Glomerular visceral epithelial cell (primary cell): Measurements from ENCODE around the gene KRTAP4-5.
A peak's percentile ranks its signal among the peaks of the same experiment; 100 is the strongest.
"Not testable (repeated sequence)": the region's sequence is repeated elsewhere in the genome, so short reads cannot be mapped to it uniquely, and the experiment has no call there.

Experiments used
- DNase-seq: peaks from one replicate; pipeline ENCODE4 v3.0.0-alpha.2; 2016; ENCODE audit errors: extremely low spot score

Gene KRTAP4-5

DNA sequence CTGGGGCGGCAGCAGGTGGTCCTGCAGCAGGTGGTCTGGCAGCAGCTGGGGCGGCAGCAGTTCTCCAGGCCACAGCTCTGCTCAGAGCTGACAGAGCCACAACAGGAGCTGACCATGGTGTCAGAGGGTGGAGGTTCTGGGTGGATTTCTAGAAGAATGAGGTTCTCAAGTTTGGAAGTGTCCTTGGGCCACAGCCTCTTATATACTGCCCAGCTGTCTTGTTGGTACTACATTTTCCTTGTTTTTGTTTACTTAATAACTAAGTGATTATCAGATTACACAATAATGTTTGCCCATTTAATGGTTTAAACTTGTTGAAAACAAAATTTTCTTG, at the start of gene KRTAP4-5:
Gene KRTAP4-5, minus strand, starts transcription at position 174 of the 334 bp plus-strand sequence. Its CDS starts 58 bp downstream, at position 116.
- no peak for DNase-seq

- no peak for DNase-seq
These were observed 46.4 kb upstream of the KRTAP4-5 start for GRCh38 chr17:41196068-41196467.

GRCh38 chr17:41190328-41190727, 40.7 kb upstream of the KRTAP4-5 start:
- DNase-seq, result no peak

DNA sequence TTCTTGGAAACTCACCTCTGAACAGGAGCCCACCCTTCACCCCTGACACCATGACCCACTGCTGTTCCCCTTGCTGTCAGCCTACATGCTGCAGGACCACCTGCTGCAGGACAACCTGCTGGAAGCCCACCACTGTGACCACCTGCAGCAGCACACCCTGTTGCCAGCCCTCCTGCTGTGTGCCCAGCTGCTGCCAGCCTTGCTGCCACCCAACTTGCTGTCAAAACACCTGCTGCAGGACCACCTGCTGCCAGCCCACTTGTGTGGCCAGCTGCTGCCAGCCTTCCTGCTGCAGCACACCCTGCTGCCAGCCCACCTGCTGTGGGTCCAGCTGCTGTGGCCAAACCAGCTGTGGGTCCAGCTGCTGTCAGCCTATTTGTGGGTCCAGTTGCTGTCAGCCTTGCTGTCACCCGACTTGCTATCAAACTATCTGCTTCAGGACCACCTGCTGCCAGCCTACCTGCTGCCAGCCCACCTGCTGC, 40.3 kb upstream of the KRTAP4-5 start, which contains the start of gene KRTAP9-1:
Gene KRTAP9-1, plus strand, starts transcription at position 51 of the 482 bp plus-strand sequence. Its CDS starts 0 bp downstream, at position 51.
- not testable (repeated sequence) for DNase-seq

DNA sequence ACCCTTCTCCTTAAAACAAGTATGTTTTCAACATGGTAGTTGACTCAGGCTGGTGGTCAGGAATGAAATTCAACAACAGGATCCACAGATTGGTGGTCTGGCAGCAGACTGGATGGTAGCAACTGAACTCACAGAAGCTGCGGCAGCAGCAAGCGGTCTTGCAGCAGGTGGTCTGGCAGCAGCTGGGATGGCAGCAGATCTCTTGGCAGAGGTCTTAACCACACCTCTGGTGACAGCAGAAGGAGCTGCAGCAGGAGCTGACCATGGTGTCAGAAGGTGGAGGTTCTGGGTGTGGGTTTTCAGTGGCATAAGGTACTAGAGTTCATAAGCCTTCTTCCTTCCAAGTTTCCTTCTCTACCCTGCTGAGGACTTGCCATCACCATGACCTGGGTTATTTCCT, 37.2 kb upstream of the KRTAP4-5 start:
- no peak for DNase-seq

- no peak for DNase-seq
These were observed 35.4 kb upstream of the KRTAP4-5 start for GRCh38 chr17:41185001-41185400.

GRCh38 chr17:41184480-41184961, 34.9 kb upstream of the KRTAP4-5 start, which contains the start of gene KRTAP4-1:
Gene KRTAP4-1 (minus strand): TSS chr17:41184911. CDS start chr17:41184854, 57 bp downstream.
- DNase-seq, result no peak

GRCh38 chr17:41178843-41179616, 29.4 kb upstream of the KRTAP4-5 start:
- DNase-seq, result peak; percentile 33

GRCh38 chr17:41178341-41178740, 28.7 kb upstream of the KRTAP4-5 start:
- DNase-seq, result peak; percentile 25

GRCh38 chr17:41177727-41178271, 28.2 kb upstream of the KRTAP4-5 start, which contains the start of gene KRTAP4-2:
Gene KRTAP4-2 (minus strand): TSS chr17:41178221. CDS start chr17:41178164, 57 bp downstream.
- DNase-seq, result no peak

DNA sequence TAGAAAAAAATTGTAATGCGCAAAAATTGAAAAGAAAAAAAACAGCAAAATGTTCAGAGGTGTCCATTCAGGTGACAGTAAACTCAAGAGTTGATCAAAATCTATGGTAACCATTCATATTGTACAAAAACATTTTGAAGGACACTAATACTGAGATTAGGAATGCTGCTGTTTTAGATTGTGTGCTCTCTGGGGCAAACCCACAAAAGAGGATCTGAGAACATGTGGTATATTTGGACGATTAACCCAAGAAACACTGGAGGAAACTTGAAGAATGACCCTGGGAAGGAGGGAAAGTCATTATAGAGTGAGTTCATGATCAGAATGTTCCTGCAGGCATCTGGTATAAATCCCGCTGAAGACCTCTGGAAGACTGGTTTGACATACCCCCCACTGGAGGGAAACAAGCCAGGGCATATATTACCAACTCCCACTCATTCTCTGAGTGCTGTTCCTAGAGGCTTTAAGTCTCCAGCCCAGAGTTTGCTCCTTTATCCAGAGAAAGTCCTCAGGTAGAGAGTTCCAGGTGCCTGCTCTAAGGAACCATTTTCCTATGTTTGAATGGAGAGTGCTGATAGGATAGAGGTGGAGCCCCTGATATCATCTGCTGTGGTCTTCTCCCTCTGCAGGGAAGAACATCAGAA, 27.2 kb upstream of the KRTAP4-5 start:
- DNase-seq, result no peak

- no peak for DNase-seq
These were observed 22.3 kb upstream of the KRTAP4-5 start for GRCh38 chr17:41171886-41172285.

DNA sequence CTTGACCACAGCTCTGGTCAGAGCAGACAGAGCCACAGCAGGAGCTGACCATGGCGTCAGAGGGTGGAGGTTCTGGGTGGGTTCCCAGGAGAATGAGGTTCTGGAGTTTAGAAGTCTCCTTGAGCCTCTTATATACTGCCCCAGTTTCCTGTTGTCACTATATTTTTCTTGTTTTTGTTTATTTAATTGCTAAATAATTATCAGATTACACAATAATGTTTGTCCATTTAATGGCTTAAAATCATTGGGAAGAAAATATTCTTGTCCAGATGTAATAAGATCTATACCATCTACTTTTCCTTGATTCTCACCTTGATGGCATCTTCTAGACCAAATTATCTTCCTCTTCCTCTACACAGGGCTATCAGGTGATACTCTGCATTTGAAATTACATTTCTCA, 18.5 kb upstream of the KRTAP4-5 start, which contains the start of gene KRTAP4-3:
Gene KRTAP4-3, minus strand, starts transcription at position 101 of the 400 bp plus-strand sequence. Its CDS starts 49 bp downstream, at position 52.
- no peak for DNase-seq

- no peak for DNase-seq
These were observed 17.9 kb upstream of the KRTAP4-5 start for GRCh38 chr17:41167561-41167960.

DNA sequence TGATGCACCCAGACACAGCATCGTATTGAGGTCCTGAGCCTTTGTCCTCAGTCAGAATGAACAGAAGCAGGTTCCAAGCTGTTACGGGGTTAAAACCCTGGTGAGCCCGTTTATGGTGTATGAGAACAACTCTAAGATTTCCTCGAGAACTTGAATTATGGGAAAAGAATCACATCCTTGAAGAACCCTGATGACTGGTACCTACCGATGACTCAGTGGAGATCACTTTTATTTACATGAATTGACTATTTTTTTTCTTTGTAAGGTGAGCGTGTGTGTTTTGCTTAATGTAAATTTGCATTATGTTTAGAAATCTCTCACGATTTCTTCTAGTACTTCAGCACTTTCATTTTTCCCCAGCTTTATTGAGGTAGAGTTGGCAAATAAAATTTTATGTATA, 14.2 kb upstream of the KRTAP4-5 start:
- DNase-seq, result no peak

GRCh38 chr17:41160648-41161047, 11.0 kb upstream of the KRTAP4-5 start, which contains the start of gene KRTAP4-4:
Gene KRTAP4-4 (minus strand): TSS chr17:41160748. CDS start chr17:41160691, 57 bp downstream.
- no peak for DNase-seq

DNA sequence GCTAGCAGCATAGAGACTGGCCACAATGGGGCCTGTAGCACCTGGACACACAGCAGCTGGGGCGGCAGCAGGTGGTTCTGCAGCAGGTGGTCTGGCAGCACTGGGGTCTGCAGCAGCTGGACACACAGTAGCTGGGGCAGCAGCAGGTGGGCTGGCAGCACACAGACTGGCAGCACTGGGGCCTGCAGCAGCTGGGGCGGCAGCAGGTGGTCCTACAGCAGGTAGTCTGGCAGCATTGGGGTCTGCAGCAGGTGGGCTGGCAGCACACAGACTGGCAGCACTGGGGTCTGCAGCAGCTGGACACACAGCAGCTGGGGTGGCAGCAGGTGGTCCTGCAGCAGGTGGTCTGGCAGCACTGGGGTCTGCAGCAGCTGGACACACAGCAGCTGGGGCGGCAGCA, 10.6 kb upstream of the KRTAP4-5 start:
- DNase-seq, result not testable (repeated sequence)

GRCh38 chr17:41153856-41154255, 4.2 kb upstream of the KRTAP4-5 start:
- no peak for DNase-seq

- no peak for DNase-seq
These were observed 1.9 kb upstream of the KRTAP4-5 start for GRCh38 chr17:41151525-41151924.

DNA sequence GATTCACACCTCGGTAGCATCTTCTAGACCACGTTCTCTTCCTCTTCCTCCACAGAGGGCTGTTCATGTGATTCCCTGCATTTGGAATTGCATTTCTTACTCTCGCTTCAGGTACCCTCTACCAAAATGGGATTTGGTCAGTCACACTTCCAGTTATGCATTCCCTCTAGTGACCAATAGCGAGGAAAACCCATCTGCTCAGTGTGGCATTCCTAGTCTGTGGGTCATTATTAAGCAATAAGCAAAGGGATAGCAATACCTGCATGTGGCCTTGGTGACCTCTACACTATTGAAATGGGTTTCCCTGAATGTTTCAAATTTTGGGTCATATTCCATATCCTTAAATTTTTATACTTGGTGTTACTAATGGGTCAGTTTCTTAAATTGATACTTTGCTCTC, 401 bp upstream of the KRTAP4-5 start:
- no peak for DNase-seq

DNA sequence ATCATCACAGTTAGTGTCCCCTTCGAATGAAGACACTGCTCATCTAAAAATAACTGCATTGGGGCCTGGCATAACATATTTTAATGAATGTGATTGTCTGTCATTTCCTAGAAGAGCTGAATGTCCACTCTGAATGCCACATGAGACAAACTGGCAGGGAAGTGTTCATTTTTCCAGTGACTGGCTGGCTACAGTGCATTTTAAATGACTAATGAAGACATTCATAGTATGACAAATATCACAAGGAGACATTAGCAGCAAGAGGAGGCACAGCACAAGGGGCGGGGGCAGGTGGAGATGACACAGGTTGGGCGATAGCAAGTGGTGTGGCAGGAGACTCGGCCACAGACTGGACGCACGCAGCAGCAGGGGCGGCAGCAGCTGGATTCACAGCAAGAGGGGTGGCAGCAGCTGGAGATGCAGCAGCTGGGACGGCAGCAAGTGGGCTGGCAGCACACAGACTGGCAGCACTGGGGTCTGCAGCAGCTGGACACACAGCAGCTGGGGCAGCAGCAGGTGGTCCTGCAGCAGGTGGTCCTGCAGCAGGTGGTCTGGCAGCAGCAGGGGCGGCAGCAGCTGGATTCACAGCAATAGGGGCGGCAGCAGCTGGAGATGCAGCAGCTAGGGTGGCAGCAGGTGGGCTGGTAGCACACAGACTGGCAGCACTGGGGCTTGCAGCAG, 514 bp downstream of the KRTAP4-5 start:
- not testable (repeated sequence) for DNase-seq
